Loucy (cell line): ENCODE measurements around the gene TENM4.

Experiments used
- CTCF ChIP-seq: fragments of 200-600 bp; sonication (generic); conservative IDR thresholded peaks from 2 replicates; pipeline ENCODE4 v1.5.1; 2014; ENCODE audit warnings: mild to moderate bottlenecking, antibody characterized with exemption, low read length
- EZH2phosphoT487 ChIP-seq: fragments of 200-600 bp; IDR thresholded peaks from 2 replicates; pipeline ENCODE4 v1.6.1; 2018; ENCODE audit warnings: antibody characterized with exemption, mild to moderate bottlenecking, moderate library complexity, borderline replicate concordance

- TF ChIP-seq CTCF = no peak
- TF ChIP-seq EZH2phosphoT487 = no peak
Observed at GRCh38 chr11:78886616-78887015, 554.2 kb downstream of the TENM4 start.
